Liver (tissue), 9 donors: ENCODE results near the gene POLE3. TPM values are rescaled to one million over a fixed set of nuclear protein-coding genes. Genes with fewer than 3 reads are reported as not detected.

ENCODE experiments used
- DNase-seq: peaks from one replicate; pipeline ENCODE4 v3.0.0-alpha.2; 2017; ENCODE audit warnings: low spot score
- H3K27ac ChIP-seq, 2 donors: one replicate each; pipeline ENCODE4 v1.7.0; 2013; ENCODE audit warnings: inconsistent platforms in 2 of 2, low read length in 2 of 2, control low read depth in 1 of 2, low read depth in 1 of 2, mild to moderate bottlenecking in 1 of 2
- H3K27me3 ChIP-seq, 4 donors: one replicate each; pipeline versions ENCODE4 v1.6.1 to v1.7.0; 2013; ENCODE audit warnings: low read length in 3 of 4, inconsistent platforms in 1 of 4, mild to moderate bottlenecking in 1 of 4, moderate library complexity in 1 of 4; ENCODE audit not compliant: control insufficient read depth in 4 of 4, insufficient read depth in 4 of 4
- H3K36me3 ChIP-seq, 4 donors: one replicate each; pipeline versions ENCODE4 v1.6.1 to v1.7.0; 2013; ENCODE audit warnings: low read length in 3 of 4, mild to moderate bottlenecking in 3 of 4, low read depth in 1 of 4, moderate library complexity in 1 of 4; ENCODE audit not compliant: control insufficient read depth in 4 of 4, insufficient read depth in 3 of 4
- H3K4me1 ChIP-seq, 4 donors: one replicate each; pipeline versions ENCODE4 v1.6.1 to v1.7.0; 2013; ENCODE audit warnings: low read length in 3 of 4, mild to moderate bottlenecking in 3 of 4, moderate library complexity in 1 of 4; ENCODE audit not compliant: control insufficient read depth in 4 of 4, insufficient read depth in 4 of 4
- H3K4me3 ChIP-seq, 3 donors: one replicate each; pipeline versions ENCODE4 v1.6.1 to v1.7.0; 2013; ENCODE audit warnings: low read length in 3 of 3, control low read depth in 1 of 3, low read depth in 1 of 3, mild to moderate bottlenecking in 1 of 3
- H3K9ac ChIP-seq, 2 donors: one replicate each; pipeline ENCODE4 v1.7.0; 2013; ENCODE audit warnings: low read length in 2 of 2, mild to moderate bottlenecking in 2 of 2, moderate library complexity in 2 of 2, control low read depth in 1 of 2, low read depth in 1 of 2
- H3K9me3 ChIP-seq, 4 donors: one replicate each; pipeline versions ENCODE4 v1.6.1 to v1.7.0; 2013; ENCODE audit warnings: low read length in 3 of 4; ENCODE audit not compliant: control insufficient read depth in 4 of 4
- EGR1 ChIP-seq, 2 donors: IDR thresholded peaks; 2 replicates each; pipeline ENCODE4 v1.6.1; 2016 to 2018; ENCODE audit warnings: antibody characterized with exemption in 2 of 2, low read depth in 2 of 2
- FOXA1 ChIP-seq: IDR thresholded peaks from 2 replicates; pipeline ENCODE4 v1.6.1; 2016; ENCODE audit warnings: antibody characterized with exemption
- FOXA2 ChIP-seq: IDR thresholded peaks from 2 replicates; pipeline ENCODE4 v1.6.1; 2016; ENCODE audit warnings: antibody characterized with exemption
- GABPA ChIP-seq, 2 donors: IDR thresholded peaks in 1 of 2; conservative IDR thresholded peaks in 1 of 2; 2 replicates each; pipeline ENCODE4 v1.6.1; 2016; ENCODE audit warnings: antibody characterized with exemption in 2 of 2, mild to moderate bottlenecking in 1 of 2, moderate library complexity in 1 of 2
- HNF4A ChIP-seq, 2 donors: conservative IDR thresholded peaks; 2 replicates each; pipeline ENCODE4 v1.6.1; 2016; ENCODE audit warnings: antibody characterized with exemption in 2 of 2, mild to moderate bottlenecking in 2 of 2
- HNF4G ChIP-seq: IDR thresholded peaks from 2 replicates; pipeline ENCODE4 v1.6.1; 2016; ENCODE audit warnings: antibody characterized with exemption
- JUND ChIP-seq, 2 donors: IDR thresholded peaks; 2 replicates each; pipeline ENCODE4 v1.6.1; 2016; ENCODE audit warnings: antibody characterized with exemption in 2 of 2
- NR2F2 ChIP-seq: IDR thresholded peaks from 2 replicates; pipeline ENCODE4 v1.6.1; 2016; ENCODE audit warnings: antibody characterized with exemption
- RAD21 ChIP-seq, 2 donors: IDR thresholded peaks; 2 replicates each; pipeline ENCODE4 v1.6.1; 2016; ENCODE audit warnings: antibody characterized with exemption in 2 of 2, mild to moderate bottlenecking in 2 of 2
- RXRA ChIP-seq, 2 donors: IDR thresholded peaks; 2 replicates each; pipeline ENCODE4 v1.6.1; 2017 to 2018; ENCODE audit warnings: antibody characterized with exemption in 2 of 2, mild to moderate bottlenecking in 1 of 2
- SP1 ChIP-seq: IDR thresholded peaks from 2 replicates; pipeline ENCODE4 v1.6.1; 2018; ENCODE audit warnings: antibody characterized with exemption, mild to moderate bottlenecking
- TAF1 ChIP-seq: conservative IDR thresholded peaks from 2 replicates; pipeline ENCODE4 v1.6.1; 2016; ENCODE audit warnings: antibody characterized with exemption, mild to moderate bottlenecking
- YY1 ChIP-seq: IDR thresholded peaks from 2 replicates; pipeline ENCODE4 v1.6.1; 2016; ENCODE audit warnings: antibody characterized with exemption, mild to moderate bottlenecking
- WGBS: extraction: QIAGEN DNeasy Blood & Tissue Kit; methylation state at CpG from one replicate; pipeline ENCODE4 v1.1.7; 2013; 5-methylcytosine and 5-hydroxymethylcytosine counted together
- polyA plus RNA-seq, 2 donors: library from polyadenylated mRNA; stranded (reverse) in 1 of 2; unstranded in 1 of 2; fragments of 200-250 nt in 1 of 2; fragments of >200 nt in 1 of 2; fragmentation: Nextera tagmentation in 1 of 2; extraction: Ambion mirVana in 1 of 2; gene quantifications; one replicate each; pipeline versions ENCODE4 v1.2.1 to v1.2.3, GENCODE V29; 2013 to 2015
- total RNA-seq, 2 donors: library from RNA; depleted of rRNA; stranded (reverse); fragments of >200 nt; gene quantifications; one replicate each; pipeline ENCODE4 v1.2.3, GENCODE V29; 2014
- TF ChIP-seq, protein P1 (sequence below): fragments of 150-350 bp; IDR thresholded peaks from 2 replicates; pipeline ENCODE4 v1.5.1; 2017; ENCODE audit warnings: improper control_type of control experiment, low read depth, low read length; ENCODE audit not compliant: missing input control
- TF ChIP-seq, protein P2 (sequence below): IDR thresholded peaks from 2 replicates; pipeline ENCODE4 v1.6.1; 2016; ENCODE audit warnings: antibody characterized with exemption
- TF ChIP-seq, protein P3 (sequence below): IDR thresholded peaks from 2 replicates; pipeline ENCODE4 v1.6.1; 2016; ENCODE audit warnings: antibody characterized with exemption, mild to moderate bottlenecking
- TF ChIP-seq, protein P4 (sequence below): IDR thresholded peaks from 2 replicates; pipeline ENCODE4 v1.6.1; 2016; ENCODE audit warnings: antibody characterized with exemption
- TF ChIP-seq, protein P5 (sequence below): IDR thresholded peaks from 2 replicates; pipeline ENCODE4 v1.6.1; 2016; ENCODE audit warnings: antibody characterized with exemption
- donor health status: healthy.
- donor health status: healthy.
- donor health status: healthy.
- donor health status: healthy.
- donor health status: healthy.

The POLE3 gene
- total and polyA plus RNA-seq, 4 donors, result 15.7 to 27.5 (median 22.8) TPM

DNA sequence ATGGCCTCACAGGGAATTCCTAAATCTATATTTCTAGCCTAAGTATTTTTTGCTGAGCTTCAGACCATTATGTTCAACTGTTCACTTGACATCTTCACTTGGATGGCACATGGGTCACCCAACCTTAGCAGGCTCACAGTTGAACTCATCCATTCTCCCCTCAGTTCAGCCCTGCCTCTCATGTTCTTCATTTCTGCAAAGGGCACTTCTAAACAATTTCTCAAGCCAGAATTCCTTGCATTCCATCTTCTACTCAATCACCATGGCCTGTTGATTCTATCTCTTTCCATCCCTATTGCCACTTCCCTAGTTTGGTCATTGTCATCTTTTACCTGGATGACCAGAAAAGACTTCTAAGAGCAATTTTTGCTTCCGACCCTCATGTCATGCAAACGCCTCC lies 45.8 kb upstream of the POLE3 start:
- Histone ChIP-seq H3K9me3 (no peaks in the 10 kb centered on the region), H3K36me3 (no peaks in the 10 kb centered on the region), H3K4me1 (peaks cover 0 to 3% (median 0%) of the 10 kb centered on the region in 4 donors), H3K4me3 (no peak overlapping the region), H3K9ac (no peak overlapping the region), H3K27ac (no peak overlapping the region), H3K27me3 (no peaks in the 10 kb centered on the region)
- no peak for TF ChIP-seq FOXA2
- TF ChIP-seq, protein P1, sequence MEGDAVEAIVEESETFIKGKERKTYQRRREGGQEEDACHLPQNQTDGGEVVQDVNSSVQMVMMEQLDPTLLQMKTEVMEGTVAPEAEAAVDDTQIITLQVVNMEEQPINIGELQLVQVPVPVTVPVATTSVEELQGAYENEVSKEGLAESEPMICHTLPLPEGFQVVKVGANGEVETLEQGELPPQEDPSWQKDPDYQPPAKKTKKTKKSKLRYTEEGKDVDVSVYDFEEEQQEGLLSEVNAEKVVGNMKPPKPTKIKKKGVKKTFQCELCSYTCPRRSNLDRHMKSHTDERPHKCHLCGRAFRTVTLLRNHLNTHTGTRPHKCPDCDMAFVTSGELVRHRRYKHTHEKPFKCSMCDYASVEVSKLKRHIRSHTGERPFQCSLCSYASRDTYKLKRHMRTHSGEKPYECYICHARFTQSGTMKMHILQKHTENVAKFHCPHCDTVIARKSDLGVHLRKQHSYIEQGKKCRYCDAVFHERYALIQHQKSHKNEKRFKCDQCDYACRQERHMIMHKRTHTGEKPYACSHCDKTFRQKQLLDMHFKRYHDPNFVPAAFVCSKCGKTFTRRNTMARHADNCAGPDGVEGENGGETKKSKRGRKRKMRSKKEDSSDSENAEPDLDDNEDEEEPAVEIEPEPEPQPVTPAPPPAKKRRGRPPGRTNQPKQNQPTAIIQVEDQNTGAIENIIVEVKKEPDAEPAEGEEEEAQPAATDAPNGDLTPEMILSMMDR, result no peak
- TF ChIP-seq GABPA (IDR thresholded peaks at IDR 0.05 in 1 of 2, conservative IDR thresholded peaks at IDR 0.05 in 1 of 2), result no peak
- no peak for TF ChIP-seq TAF1
- TF ChIP-seq, protein P2, sequence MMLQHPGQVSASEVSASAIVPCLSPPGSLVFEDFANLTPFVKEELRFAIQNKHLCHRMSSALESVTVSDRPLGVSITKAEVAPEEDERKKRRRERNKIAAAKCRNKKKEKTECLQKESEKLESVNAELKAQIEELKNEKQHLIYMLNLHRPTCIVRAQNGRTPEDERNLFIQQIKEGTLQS, result no peak
- TF ChIP-seq YY1, result no peak
- no peak for TF ChIP-seq SP1
- TF ChIP-seq HNF4G, result no peak
- no peak for TF ChIP-seq FOXA1
- no peak for DNase-seq
- WGBS, result 96% methylated on average over 2 of the region's 2 CpGs

DNA sequence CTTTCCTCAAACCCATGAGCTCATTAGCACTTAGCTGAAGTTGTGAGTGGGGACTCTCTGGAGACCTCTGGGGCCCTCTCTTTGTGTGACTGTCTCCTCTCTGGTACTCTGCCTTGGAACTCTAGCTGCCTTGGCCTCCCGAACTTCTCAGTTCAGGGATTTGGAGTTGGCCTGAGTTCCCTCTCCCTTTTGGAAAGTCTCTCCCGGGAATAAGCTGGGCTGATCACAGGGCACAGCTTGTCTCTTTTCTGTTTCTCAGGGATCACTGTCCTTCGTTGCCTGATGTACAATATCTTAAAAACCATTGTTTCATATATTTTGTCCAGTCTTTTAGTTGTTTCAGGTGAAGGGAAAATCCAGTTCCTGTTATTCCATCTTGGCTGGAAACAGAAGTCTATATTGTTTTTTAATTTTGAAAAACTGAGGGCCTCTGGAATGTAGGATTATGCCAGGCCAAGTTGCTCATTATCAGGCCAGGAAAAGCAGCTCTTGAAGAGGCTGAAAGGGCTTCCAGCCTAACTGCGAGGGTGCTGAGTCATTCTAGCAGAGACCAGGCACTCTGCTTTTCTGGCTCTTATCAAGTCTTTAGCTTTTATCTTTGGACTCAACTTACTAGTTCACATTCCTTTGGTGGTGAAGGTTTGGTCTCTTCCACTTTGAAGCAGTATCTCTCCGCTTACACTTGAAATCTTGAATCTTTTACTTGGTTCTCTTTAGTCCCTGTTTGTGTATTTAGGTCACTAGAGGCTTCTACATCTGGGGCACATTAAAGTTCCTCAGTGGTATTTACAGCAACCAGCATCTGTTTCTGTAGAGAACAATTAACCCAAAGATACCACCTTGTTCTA lies 44.7 kb upstream of the POLE3 start:
- H3K36me3 ChIP-seq, result no peaks in the 10 kb centered on the region
- H3K4me1 ChIP-seq, result peaks cover 0 to 3% (median 0%) of the 10 kb centered on the region in 4 donors
- peak; percentile 66 for DNase-seq
- no peak overlapping the region for H3K4me3 ChIP-seq
- peak overlapping the region; percentile 31 to 72 for H3K27ac ChIP-seq
- WGBS, result 72% methylated on average over 5 of the region's 5 CpGs
- TF ChIP-seq, protein P1, result no peak
- TF ChIP-seq RAD21 (IDR thresholded peaks at IDR 0.05) (no peak), TAF1 (no peak), YY1 (no peak), NR2F2 (peak; percentile 70), GABPA (IDR thresholded peaks at IDR 0.05 in 1 of 2, conservative IDR thresholded peaks at IDR 0.05 in 1 of 2) (no peak), EGR1 (IDR thresholded peaks at IDR 0.05; ENCODE audit: low read depth in 2 of 2) (no peak), JUND (IDR thresholded peaks at IDR 0.05) (peak; percentile 55 to 57), FOXA2 (no peak), HNF4G (no peak), SP1 (peak; percentile 30), RXRA (IDR thresholded peaks at IDR 0.05) (peak in 1 of 2 donors; percentile 21), HNF4A (conservative IDR thresholded peaks at IDR 0.05) (peak in 1 of 2 donors; percentile 15), FOXA1 (no peak)
- TF ChIP-seq, protein P3, sequence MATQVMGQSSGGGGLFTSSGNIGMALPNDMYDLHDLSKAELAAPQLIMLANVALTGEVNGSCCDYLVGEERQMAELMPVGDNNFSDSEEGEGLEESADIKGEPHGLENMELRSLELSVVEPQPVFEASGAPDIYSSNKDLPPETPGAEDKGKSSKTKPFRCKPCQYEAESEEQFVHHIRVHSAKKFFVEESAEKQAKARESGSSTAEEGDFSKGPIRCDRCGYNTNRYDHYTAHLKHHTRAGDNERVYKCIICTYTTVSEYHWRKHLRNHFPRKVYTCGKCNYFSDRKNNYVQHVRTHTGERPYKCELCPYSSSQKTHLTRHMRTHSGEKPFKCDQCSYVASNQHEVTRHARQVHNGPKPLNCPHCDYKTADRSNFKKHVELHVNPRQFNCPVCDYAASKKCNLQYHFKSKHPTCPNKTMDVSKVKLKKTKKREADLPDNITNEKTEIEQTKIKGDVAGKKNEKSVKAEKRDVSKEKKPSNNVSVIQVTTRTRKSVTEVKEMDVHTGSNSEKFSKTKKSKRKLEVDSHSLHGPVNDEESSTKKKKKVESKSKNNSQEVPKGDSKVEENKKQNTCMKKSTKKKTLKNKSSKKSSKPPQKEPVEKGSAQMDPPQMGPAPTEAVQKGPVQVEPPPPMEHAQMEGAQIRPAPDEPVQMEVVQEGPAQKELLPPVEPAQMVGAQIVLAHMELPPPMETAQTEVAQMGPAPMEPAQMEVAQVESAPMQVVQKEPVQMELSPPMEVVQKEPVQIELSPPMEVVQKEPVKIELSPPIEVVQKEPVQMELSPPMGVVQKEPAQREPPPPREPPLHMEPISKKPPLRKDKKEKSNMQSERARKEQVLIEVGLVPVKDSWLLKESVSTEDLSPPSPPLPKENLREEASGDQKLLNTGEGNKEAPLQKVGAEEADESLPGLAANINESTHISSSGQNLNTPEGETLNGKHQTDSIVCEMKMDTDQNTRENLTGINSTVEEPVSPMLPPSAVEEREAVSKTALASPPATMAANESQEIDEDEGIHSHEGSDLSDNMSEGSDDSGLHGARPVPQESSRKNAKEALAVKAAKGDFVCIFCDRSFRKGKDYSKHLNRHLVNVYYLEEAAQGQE, result no peak
- TF ChIP-seq, protein P4, sequence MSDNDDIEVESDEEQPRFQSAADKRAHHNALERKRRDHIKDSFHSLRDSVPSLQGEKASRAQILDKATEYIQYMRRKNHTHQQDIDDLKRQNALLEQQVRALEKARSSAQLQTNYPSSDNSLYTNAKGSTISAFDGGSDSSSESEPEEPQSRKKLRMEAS, result no peak
- TF ChIP-seq, protein P2, result no peak
- TF ChIP-seq, protein P5, sequence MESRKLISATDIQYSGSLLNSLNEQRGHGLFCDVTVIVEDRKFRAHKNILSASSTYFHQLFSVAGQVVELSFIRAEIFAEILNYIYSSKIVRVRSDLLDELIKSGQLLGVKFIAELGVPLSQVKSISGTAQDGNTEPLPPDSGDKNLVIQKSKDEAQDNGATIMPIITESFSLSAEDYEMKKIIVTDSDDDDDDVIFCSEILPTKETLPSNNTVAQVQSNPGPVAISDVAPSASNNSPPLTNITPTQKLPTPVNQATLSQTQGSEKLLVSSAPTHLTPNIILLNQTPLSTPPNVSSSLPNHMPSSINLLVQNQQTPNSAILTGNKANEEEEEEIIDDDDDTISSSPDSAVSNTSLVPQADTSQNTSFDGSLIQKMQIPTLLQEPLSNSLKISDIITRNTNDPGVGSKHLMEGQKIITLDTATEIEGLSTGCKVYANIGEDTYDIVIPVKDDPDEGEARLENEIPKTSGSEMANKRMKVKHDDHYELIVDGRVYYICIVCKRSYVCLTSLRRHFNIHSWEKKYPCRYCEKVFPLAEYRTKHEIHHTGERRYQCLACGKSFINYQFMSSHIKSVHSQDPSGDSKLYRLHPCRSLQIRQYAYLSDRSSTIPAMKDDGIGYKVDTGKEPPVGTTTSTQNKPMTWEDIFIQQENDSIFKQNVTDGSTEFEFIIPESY, result no peak
- H3K9ac ChIP-seq, result no peak overlapping the region
- H3K9me3 ChIP-seq, result no peaks in the 10 kb centered on the region
- no peaks in the 10 kb centered on the region for H3K27me3 ChIP-seq
